GM12864 (cell line): Measurements from ENCODE around the gene OR52I2.

Experiments used
- DNase-seq: peaks from one replicate; pipeline ENCODE4 v3.0.0-alpha.2; 2011; ENCODE audit warnings: low read depth
- H3K4me3 ChIP-seq: 2 replicates; pipeline ENCODE4 v1.5.1; 2011; ENCODE audit warnings: mild to moderate bottlenecking, low read depth, low read length, control low read depth
- CTCF ChIP-seq: IDR thresholded peaks from 2 replicates; pipeline ENCODE4 v1.5.1; 2011; ENCODE audit warnings: low read depth, mild to moderate bottlenecking, moderate library complexity, low read length, control low read depth, inconsistent platforms; ENCODE audit errors: missing control alignments

The OR52I2 gene

DNA sequence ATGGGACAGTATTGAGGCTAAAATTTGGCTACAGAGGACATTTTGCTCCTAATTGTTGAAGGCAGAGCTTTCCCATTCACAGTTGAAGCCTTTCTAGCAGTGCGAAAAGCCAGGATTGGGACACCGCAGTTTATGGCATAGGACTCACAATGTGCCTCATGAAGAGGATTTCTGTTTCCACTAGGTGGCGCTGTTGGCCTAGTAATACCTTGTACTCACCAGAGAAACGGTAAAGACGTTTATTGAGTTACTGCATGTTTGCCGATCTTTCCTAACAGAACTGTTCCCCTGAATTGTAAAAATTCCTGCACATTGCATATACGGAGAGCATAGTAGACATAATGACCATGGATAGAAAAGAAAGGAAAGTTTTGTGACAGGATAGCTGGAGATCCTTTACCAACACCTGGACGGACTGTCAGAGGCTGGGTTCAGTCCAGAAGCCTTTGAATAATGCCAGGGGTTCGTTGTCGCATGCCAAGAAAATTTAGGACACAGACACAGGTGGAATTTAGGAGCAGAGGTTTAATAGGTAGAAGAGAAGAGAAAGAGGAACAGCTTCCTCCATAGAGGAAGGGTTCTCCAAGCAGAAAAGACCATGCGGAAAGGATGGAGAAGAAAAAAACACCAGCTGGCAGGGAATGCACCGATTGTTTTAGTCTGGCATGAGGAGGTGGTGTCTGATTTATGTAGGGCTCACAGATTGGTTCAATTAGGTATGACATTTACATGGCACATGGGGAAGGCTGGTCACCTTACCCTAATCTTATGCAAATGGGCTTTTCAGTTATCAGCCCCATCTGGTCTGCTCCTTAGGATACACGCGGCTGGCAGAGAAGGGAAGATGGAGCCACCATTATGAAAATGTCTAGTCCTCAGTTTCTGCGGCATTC, 44.9 kb downstream of the OR52I2 start:
- no peak for DNase-seq
- TF ChIP-seq CTCF: peak; percentile 70
- H3K4me3 ChIP-seq: no peak overlapping the region

DNA sequence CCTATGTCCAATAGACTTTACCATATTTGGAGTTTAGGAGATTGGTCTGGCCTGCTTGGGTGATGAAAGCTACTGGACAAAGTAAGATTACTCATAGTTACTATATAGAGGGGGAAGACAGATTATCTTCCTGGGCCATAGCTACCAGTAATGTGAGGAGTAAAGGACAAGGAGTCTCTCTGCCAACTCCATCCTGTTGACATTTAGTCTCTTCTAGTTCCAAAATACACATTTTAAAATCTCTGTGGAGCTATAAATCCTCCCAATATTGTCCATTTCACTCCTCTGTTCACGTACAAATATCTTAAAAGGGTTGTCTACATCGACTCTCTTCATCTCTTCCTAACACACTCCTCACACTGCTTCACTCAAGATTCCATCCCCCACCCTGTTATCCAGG, 54.6 kb downstream of the OR52I2 start:
- TF ChIP-seq CTCF: no peak
- DNase-seq: no peak
- no peak overlapping the region for H3K4me3 ChIP-seq

DNA sequence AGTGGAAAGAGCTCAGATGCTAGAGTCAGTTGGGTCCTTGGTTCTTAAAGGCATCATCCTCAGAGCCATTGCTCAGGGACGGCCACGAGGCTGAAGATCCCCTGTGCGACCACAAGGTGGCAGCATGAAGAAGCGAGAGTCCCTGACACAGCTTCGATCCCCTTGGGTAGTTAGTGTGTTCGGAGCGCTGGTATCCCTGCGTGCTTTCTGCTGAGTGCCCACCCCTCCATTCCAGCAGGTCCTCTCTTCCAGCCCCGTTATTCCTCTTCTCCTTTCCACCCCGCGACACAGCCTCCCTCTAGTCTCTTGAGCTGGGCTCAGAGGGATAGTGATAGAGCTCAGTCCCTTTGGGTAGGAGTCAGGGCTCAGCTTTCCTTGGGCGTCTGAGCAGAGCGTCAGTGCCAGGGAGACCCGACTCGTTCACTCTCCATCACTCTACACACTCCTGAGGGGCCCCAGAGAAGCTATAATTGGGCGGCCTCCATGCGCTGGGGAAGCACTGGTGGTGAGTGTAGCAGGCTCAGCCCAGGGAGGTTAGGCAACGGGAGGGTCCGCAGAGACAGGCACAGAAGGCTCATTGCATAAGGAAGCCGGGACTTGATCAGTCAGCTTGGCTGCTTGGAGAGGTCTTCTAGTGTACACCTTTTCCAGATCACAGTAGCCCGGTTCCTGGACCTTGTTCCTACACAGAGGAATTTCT, 55.6 kb downstream of the OR52I2 start, which contains the start of gene OR51D1:
TSS of gene OR51D1 (plus strand) at position 516 of the 700 bp plus-strand sequence. CDS start 2,314 bp downstream, outside the sequence.
- H3K4me3 ChIP-seq: no peak within 1 kb of the TSS
- peak; percentile 97 for TF ChIP-seq CTCF
- DNase-seq: peak; percentile 25

DNA sequence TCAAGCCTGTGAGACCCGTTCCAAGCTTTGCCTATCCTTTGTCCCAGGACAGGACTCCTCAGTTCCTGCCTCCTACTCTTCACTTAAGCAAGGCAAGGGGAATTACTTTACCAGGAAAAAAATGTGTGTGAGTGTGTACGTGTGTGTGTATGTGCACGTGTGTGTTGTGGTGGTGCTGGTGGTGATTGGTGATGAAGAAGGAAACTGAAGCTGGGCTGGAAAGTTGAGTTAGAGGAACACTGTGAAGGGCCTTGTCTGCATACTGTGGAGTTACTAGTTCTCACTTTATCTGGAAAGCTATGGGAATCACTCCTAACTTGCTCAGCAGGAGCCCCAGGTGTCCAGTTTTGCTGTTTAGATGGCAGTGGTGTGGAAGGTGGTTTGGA, 56.1 kb downstream of the OR52I2 start:
- DNase-seq: no peak
- TF ChIP-seq CTCF: no peak
- no peak overlapping the region for H3K4me3 ChIP-seq

DNA sequence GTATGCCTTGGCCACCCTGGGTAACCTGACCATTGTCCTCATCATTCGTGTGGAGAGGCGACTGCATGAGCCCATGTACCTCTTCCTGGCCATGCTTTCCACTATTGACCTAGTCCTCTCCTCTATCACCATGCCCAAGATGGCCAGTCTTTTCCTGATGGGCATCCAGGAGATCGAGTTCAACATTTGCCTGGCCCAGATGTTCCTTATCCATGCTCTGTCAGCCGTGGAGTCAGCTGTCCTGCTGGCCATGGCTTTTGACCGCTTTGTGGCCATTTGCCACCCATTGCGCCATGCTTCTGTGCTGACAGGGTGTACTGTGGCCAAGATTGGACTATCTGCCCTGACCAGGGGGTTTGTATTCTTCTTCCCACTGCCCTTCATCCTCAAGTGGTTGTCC, 58.4 kb downstream of the OR52I2 start:
- DNase-seq: no peak
- no peak overlapping the region for H3K4me3 ChIP-seq
- no peak for TF ChIP-seq CTCF

DNA sequence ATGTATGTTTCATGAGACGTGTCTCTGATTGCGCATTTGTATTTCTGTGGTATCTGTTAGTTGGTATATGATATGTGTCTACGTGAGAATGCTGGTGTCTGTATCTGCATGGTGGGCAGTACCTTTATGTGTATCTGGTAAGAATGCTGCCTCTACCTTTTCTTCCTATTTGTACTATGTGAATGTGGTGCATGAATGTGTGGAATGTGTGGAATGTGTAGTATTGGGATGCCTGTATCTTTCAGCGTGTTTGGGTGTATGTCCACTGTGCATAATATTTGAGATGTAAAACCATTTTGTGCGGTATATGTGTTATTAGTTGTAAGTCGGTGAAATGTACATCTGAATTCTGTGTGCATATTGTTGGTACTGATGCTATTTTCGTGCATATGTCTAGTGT, 60.0 kb downstream of the OR52I2 start:
- no peak for TF ChIP-seq CTCF
- H3K4me3 ChIP-seq: no peak overlapping the region
- DNase-seq: no peak

DNA sequence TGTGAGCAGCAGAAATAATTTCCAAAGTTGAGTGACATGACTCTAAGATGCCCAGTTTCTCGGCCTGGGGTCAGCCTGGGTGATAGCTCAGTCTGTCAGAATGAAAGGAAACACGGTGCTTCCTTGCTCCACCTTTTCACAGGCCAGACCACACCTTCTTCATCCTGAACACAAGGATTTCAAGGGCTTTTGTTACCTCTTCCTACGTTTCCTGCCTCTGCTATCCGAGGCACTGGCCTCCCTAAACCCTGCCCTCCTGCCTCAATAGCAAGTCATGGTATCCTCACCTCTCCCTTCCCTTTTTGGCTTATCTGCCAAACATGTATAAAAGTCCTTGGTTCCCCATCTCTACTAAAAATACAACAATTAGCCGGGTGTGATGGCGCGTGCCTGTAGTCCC, 60.5 kb downstream of the OR52I2 start:
- TF ChIP-seq CTCF: no peak
- no peak overlapping the region for H3K4me3 ChIP-seq
- DNase-seq: no peak
